Amygdala (tissue), 56 donors: ENCODE data around the gene PTPRK.

Experiments used
- DNase-seq, 56 donors: peaks; one replicate each; lab custom pipeline; 2025; lab: John Stamatoyannopoulos, UW

The PTPRK gene

DNA sequence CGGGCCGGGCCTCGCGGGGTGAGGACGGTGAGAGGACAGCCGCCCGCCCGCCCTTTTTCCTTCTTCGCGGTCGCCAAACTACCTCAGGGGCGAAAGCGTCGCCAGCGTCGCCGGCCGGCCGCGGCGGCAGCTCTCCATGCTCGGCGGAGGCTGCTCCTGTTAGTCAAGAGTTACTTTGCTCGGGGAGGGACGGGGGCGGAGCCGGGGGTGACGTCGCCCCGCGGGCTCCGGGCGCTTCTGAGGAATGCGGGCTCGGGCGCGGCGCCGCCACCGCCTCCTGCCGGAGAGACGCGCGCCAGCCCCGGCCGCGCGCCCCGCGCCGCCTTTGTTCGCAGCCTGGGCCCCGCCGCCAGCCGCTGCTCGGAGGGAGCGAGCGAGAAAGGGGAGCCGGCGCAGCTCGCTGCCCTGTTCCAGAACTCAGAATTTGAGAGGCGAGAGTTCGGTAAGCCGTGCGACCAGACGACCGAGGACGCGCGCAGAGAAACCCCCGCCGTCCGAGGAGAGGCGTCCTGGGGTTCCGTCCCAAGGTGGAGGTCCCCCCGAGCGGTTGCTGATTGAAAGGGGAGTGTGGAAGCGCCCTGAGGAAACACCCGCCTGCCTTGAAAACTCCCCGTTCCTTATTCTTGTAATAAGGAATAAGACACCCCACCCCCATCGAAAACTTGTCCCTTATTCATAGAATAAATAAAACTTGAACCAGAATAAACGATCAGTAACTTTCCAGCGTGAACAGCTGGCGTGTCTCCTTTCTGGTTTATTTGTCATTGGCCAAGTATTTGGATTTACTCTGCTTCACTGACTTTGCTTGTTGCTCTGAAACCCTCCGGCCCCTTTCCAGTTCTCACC lies at the start of gene PTPRK:
Gene PTPRK (minus strand): TSS at position 164 of the 846 bp plus-strand sequence. CDS start 241 bp downstream, outside the sequence.
- peak; percentile 64 to 95 (median 85) for DNase-seq

- no peak for DNase-seq
These were observed 46.6 kb upstream of the PTPRK start for GRCh38 chr6:128567029-128567428.

DNA sequence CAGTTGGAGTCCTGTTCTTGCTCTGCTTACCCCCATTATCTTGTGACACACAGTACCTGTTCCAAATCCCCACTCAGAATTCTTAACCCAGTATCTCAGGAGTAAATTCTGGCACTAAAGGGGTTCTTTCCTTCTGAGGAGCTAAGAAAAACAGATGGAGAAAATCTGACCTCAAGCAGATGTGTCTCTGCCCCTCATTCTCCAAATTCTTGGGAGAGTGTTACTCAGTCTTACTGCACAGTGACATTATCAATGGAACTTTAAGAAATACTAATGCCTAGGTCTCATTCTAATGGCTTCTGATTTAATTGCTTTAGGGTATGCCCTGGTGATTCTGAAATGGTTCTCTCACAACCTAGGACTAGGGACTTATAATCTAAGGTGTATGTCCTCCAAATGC lies 40.6 kb upstream of the PTPRK start:
- DNase-seq: no peak

DNA sequence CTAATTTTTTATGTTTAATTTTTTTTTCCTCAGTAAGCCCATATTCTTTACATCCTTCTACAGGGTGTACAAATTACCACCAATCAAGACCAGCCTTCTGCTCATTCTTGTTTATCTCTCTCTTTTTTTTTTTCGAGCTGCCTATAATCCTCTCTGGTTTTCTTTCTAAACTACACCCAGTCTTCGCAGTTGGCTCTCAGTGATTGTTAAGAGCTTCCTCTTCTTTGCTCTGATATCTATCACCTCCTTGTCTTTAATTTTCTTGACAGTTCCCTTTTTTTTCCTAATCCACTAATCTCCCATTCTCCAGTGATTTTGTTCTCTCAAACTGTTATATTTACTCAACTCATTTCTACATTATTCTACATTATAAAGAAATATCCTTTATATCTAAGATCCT lies 38.5 kb upstream of the PTPRK start:
- DNase-seq: no peak

DNA sequence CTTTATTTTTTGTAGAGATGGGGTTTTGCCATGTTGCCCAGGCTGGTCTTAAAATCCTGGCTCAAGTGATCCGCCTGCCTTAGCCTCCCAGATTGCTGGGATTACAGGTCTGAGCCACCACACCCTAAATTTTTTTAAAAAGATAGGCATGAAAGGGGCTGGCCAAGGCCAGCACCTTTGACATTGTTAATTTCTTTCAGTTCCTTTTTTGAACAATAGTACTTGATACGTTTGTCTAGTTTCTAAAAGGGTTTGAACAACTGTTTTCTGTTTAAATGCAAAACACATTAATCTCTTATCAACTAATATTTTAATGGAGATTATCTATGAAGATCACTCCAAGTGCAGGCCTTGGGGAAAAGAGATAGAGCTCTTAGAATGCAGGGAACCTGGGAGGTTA lies 37.6 kb upstream of the PTPRK start:
- no peak for DNase-seq

DNA sequence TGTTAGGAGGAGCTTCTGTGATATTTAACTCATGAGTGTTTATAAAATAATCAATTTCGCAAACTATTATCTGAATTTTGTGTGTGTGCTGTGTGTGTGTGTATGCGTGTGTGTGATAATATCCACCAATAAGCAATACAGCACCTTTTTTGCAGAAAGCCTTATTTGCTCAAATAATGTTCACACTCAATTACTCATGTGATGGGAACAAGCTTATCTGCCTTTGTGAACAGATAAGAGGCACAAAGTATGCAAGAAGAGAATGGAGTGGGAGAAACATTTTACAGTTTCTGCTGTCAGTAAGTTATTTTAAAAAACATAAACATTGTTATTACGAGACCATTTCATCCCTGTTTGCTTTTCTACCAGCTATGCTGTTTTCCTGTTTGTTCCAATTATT lies 36.7 kb upstream of the PTPRK start:
- DNase-seq: no peak

- DNase-seq: peak in 5 of 56 donors; percentile 1 to 23 (median 11)
These were observed 33.9 kb upstream of the PTPRK start for GRCh38 chr6:128554302-128554701.

GRCh38 chr6:128541261-128541660 lies 20.9 kb upstream of the PTPRK start:
- no peak for DNase-seq

DNA sequence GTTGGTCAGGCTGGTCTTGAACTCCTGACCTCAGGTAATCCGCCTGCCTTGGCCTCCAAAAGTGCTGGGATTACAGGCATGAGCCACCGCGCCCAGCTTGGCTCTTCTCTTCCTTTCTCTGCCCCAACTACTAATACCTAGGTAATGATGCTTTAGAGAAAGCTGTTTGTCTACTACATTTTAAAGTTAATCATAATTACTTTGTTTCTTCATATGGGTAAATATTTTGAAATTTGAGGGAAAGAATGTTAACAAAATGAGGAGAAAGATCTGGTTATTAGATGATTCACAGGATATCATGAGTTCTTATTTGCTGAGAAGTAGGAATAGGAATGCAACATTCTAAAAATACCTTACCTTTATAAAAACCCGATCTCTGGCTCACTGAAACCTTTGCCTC lies 18.4 kb upstream of the PTPRK start:
- DNase-seq: no peak

DNA sequence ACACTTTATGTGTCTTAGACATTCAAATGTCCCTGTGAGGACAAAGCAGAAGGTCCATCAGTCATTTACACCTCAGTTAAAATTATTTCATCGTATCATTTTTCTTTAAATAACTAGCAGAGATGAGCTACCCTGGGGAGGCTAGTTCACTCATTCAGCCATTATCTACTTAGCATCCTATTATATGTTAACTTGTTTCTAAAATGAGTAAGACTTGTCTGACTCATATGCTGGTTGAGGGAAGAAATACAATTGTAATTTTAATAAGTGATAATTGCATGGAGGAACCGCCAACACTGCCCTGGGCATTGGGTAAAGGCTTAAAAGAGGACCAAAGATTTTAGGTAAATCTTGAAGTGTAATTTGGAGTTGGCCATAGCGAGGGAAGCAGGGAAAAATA lies 12.4 kb upstream of the PTPRK start:
- no peak for DNase-seq

DNA sequence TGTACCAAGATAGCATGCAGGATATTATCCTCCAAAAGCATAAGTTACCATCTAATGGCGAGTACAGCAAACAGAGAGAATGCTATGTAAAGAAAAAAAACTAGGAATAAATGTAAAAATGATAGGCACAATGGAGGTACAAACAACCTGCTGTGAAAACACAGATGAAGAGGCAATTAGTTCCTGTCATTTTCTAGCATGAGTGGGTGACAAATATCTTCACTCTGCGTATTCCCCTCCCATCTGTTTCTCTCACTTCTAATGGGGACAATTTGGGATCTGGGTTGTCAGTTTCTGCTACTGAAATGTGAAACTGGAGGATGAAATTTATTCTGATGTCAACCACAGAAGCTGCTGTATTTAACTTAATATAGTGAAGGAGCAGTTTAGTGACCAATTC lies 11.7 kb upstream of the PTPRK start:
- DNase-seq: no peak

DNA sequence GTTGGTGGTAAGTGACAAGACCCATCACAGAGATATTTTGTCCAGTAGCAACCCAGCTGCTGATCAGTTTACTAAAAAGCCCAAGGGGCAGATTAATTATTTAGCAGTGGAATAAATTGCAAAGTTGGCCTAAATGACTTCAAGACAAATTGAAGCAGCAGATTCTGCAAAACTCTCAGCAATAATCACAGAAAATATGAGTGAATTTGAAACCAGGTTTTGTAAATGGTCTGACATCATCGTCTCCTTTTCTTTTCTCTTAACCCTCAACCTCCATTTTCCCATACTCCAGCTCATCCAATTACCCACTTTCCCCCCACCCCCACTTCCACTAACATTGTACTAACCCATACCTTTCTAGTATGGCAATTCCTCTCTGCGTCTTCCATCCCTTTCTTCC lies 11.3 kb upstream of the PTPRK start:
- no peak for DNase-seq

- DNase-seq: no peak
These were observed 7.8 kb upstream of the PTPRK start for GRCh38 chr6:128528241-128528640.

- DNase-seq: no peak
These were observed 7.0 kb upstream of the PTPRK start for GRCh38 chr6:128527375-128527774.

DNA sequence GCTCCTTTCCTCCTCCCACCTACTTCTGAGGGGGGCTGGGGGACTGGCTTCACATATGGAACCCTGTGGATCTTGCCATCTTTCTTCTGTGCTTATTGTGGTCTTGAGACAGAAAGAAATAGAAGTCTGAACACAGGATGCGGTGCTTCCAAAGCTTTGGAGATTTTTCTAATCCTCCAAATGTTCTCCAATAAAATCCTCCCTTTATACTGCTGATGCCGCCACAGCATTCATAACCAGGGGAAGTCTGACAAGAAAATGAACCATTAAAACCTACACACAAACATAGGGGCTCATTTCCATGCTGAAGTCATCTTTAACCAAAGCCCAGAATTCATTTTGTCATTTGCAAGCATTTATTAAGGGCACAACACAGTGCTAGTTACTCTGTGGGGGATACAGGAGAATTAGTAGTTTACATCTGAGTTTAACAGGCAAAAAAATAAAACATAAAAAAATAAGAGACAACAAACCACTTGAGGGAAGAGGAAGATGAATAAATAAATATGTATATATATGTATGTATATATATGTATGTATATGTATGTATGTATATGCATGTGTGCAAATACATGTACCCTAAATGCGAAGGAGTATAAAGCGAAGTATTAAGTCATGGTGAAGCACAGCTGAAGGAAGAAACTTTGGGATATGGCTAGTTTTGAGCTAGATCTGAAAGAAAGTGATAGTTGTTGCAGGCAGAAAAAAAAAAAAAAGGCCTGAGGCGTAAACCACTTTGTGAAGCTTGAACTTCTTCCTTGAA lies 5.9 kb upstream of the PTPRK start:
- DNase-seq: no peak

DNA sequence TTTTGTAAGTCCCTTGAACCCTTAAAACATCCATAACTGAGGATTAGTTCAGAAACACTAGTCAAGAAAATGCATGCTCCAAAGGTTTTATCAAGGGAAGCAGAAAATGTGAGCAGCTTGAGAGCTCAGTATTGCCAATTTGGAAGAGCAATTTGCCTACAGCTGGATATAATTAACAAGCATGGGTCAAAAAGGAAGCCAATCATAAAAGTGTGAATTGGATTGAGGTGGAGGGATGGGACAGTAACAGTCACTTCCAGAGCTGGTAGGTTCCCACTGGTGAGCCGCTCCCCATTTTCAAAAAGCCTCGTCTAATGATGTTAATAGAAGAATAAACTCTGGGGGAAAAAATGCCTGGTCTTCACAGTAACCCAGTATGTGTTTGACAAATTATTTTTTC lies 5.0 kb upstream of the PTPRK start:
- no peak for DNase-seq

DNA sequence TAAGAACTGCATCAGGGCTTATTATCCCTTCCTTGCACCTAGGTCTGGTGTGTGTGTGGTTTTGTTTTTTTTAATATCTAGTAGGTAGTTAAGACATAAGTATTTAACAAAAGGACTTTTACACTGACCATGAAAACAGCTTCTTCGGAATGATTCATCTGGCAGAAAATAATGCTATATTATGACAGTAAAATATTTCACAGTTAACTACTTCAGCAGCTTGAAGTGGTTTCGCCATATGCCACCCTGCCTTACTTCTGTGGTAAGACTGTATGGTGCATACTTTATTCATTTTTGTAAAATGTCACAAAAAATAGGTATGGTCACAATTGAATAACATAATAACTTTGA lies 858 bp upstream of the PTPRK start:
- DNase-seq: no peak

- DNase-seq: peak in 36 of 56 donors; percentile 23 to 90 (median 71)
These were observed 416 bp downstream of the PTPRK start for GRCh38 chr6:128519931-128520435.

DNA sequence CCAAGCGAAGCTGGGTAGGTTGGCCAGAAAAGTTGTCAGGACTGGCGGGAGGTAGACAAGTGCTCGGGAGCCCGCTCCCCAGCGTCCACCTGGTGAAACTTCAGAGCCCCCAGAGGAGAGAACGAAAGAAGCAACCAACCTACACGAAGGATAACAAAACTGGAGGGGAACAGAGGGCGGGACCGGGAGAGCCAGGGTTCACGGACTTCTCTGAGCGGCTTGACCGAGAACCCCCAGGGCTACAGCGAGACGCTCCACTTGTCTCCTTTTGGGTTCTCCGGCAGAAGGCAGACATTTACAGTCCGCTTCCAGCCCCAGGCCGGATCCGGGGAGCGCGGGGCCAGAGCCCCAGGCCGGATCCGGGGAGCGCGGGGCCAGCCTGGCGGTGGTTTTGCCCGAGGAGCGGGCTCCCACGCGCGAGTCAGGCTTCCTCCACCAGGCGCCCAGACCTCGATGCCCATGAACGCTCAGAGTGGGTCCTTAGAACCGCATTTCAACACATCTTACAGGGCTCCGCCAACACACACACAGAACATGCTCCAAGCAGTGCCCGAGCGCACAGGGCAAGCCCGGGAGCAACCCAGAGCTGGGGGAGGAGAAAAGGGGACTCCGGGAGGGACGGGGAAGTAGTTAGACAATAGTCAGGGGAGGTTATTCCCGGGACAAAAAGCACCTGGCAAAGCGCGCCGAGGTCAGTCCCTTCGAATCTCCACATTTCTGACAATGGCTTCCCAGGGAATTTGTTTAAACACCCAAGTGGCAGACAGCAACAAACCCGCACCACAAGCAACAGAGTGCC lies 1.1 kb downstream of the PTPRK start:
- peak in 43 of 56 donors; percentile 5 to 80 (median 52) for DNase-seq

GRCh38 chr6:128518434-128519131 lies 1.8 kb downstream of the PTPRK start:
- peak in 1 of 56 donors; percentile 11 for DNase-seq
